ENCODE measurements around the gene PITPNM1.

DNA sequence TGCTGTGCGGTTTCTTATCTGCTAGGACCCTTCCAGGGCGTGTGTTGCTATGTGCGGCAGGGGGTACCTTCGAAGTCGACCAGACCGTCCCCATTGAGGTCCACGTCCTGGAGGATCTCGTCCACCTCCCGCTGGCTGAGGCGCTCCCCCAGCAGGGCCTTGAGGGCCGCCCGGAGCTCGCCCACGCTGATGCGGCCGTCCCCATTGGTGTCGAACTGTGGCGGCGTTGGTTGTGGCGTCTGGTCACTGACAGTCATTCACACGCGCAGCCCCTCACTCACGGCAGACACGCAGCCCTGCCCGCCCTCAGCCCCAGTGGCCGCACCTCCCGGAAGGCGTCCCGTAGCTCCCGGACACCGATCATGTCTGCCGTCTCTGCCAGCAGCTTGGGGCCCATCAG is 14.6 kb upstream of the PITPNM1 start:
- TF ChIP-seq, protein P1, sequence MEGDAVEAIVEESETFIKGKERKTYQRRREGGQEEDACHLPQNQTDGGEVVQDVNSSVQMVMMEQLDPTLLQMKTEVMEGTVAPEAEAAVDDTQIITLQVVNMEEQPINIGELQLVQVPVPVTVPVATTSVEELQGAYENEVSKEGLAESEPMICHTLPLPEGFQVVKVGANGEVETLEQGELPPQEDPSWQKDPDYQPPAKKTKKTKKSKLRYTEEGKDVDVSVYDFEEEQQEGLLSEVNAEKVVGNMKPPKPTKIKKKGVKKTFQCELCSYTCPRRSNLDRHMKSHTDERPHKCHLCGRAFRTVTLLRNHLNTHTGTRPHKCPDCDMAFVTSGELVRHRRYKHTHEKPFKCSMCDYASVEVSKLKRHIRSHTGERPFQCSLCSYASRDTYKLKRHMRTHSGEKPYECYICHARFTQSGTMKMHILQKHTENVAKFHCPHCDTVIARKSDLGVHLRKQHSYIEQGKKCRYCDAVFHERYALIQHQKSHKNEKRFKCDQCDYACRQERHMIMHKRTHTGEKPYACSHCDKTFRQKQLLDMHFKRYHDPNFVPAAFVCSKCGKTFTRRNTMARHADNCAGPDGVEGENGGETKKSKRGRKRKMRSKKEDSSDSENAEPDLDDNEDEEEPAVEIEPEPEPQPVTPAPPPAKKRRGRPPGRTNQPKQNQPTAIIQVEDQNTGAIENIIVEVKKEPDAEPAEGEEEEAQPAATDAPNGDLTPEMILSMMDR (IDR thresholded peaks at IDR 0.05; ENCODE audit: low read depth, low read length): no peak
- TF ChIP-seq, protein P2, sequence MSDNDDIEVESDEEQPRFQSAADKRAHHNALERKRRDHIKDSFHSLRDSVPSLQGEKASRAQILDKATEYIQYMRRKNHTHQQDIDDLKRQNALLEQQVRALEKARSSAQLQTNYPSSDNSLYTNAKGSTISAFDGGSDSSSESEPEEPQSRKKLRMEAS (IDR thresholded peaks at IDR 0.05; ENCODE audit: low read depth, low read length): no peak
- TF ChIP-seq MYC (IDR thresholded peaks at IDR 0.05; ENCODE audit: low read depth, low read length): no peak
